Measurements from ENCODE around the gene SCD5. TPM values are rescaled to one million over a fixed set of nuclear protein-coding genes. Genes with fewer than 3 reads are reported as not detected.
"Not testable (repeated sequence)": the region's sequence is repeated elsewhere in the genome, so short reads cannot be mapped to it uniquely, and the experiment has no call there.

The SCD5 gene
- 10 to 100 TPM; 35.5 to 41.9 (median 38.5) TPM for polyA plus RNA-seq (ENCODE audit: insufficient read depth in 1 of 5, insufficient read length in 5 of 5, low replicate concordance in 1 of 5)
- long read RNA-seq, donor 1, transcript SCD5-202 (5 exons, 3,101 nt) = major isoform, 16 of 16 reads
- long read RNA-seq, donor 1, partial matches to known transcripts = 0 of 16 reads
- long read RNA-seq, donor 1, other reads (novel, unspliced or antisense) = 0 of 16 reads
- long read RNA-seq, donor 2, transcript SCD5-202 (5 exons, 3,101 nt) = major isoform, 11 of 11 reads
- long read RNA-seq, donor 2, partial matches to known transcripts = 0 of 11 reads
- long read RNA-seq, donor 2, other reads (novel, unspliced or antisense) = 0 of 11 reads
- long read RNA-seq, donor 3, transcript SCD5-202 (5 exons, 3,101 nt) = major isoform, 11 of 52 reads
- long read RNA-seq, donor 3, partial matches to known transcripts = 41 of 52 reads
- long read RNA-seq, donor 3, other reads (novel, unspliced or antisense) = 0 of 52 reads
- long read RNA-seq, donor 4, transcript SCD5-202 (5 exons, 3,101 nt) = major isoform, 7 of 7 reads
- long read RNA-seq, donor 4, partial matches to known transcripts = 0 of 7 reads
- long read RNA-seq, donor 4, other reads (novel, unspliced or antisense) = 0 of 7 reads
- long read RNA-seq, donor 5, transcript SCD5-202 (5 exons, 3,101 nt) = major isoform, 10 of 10 reads
- long read RNA-seq, donor 5, partial matches to known transcripts = 0 of 10 reads
- long read RNA-seq, donor 5, other reads (novel, unspliced or antisense) = 0 of 10 reads
- long read RNA-seq, donor 6, transcript SCD5-202 (5 exons, 3,101 nt) = major isoform, 12 of 12 reads
- long read RNA-seq, donor 6, partial matches to known transcripts = 0 of 12 reads
- long read RNA-seq, donor 6, other reads (novel, unspliced or antisense) = 0 of 12 reads
- long read RNA-seq, donor 7, transcript SCD5-202 (5 exons, 3,101 nt) = major isoform, 16 of 16 reads
- long read RNA-seq, donor 7, partial matches to known transcripts = 0 of 16 reads
- long read RNA-seq, donor 7, other reads (novel, unspliced or antisense) = 0 of 16 reads
- long read RNA-seq, donor 8, transcript SCD5-202 (5 exons, 3,101 nt) = major isoform, 7 of 7 reads
- long read RNA-seq, donor 8, partial matches to known transcripts = 0 of 7 reads
- long read RNA-seq, donor 8, other reads (novel, unspliced or antisense) = 0 of 7 reads

DNA sequence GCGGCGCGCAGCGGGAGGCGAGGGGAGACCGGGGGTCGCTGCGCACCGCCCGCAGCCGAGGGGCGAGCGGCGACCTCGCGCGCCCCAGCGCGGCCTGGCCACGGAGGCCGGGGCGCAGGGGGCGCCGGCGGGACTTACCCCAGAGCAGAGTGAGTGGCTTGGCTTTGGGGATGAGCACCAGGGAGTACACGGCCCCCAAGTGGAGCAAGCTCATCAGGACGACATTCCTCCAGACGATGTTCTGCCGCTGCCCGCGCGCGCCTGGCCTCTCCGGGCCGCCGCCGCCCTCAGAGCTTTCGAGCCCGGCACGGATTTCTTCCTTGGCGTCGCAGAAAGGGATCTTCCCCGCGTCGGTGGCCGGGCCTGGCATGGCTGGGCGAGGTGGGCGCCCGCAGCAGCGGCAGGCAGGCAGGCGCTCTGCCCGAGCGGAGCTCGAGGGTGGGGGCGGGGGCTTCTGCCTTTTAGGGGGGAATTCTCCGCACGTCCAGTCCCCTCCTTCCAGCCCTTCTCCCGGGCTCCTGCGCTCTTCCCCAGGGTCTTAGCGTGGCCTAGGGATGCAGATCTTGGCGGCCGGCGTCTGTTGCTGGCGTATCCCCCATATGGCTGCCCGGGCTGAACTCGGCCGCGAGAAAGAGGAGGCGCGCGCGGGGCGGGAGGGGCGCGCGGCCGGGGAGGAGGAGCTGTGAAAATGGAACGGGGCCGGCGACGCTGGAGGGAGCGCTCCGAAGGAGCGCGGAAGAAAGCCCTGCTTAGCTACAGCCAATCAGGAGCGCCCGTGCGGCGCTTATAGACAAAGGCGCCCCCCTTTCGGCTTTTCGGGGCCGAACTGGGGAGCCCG is at the start of gene SCD5:
SCD5 (minus strand) TSS at position 629 of the 838 bp plus-strand sequence; CDS start at position 370, 259 bp downstream.
- peak; percentile 88 to 91 for DNase-seq

- no peak for DNase-seq
These were observed 44.0 kb upstream of the SCD5 start for GRCh38 chr4:82842593-82842992.

GRCh38 chr4:82839624-82840023 is 41.0 kb upstream of the SCD5 start:
- no peak for DNase-seq

GRCh38 chr4:82833696-82834313 is 35.2 kb upstream of the SCD5 start:
- no peak for DNase-seq

DNA sequence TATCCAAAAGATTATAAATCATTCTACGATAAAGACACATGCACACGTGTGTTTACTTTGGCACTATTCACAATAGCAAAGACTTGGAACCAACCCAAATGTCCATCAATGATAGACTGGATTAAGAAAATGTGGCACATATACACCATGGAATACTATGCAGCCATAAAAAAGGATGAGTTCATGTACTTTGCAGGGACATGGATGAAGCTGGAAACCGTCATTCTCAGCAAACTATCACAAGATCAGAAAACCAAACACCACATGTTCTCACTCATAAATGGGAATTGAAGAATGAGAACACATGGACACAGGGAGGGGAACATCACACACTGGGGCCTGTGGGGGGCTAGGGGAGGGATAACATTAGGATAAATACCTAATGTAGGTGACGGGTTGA is 34.5 kb upstream of the SCD5 start:
- DNase-seq = not testable (repeated sequence)

DNA sequence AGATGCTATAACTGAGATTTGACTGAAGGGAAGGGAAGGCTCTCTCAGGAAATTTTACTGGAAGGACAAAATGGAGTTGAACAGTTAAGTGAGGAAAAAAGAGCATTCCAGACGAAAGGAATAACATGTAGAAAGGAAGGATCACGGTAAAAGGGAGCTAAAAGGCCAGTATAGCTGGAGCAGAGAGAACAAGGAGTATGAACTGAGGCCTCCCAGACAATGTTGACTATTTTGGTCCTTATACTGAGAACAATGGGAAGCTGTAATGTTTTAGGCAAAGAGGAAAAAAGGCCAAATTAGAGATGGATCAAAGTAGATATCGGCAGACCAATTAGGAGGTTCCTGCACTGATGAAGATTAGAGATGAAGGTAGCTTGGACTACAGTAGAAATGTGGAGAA is 26.8 kb upstream of the SCD5 start:
- no peak for DNase-seq

DNA sequence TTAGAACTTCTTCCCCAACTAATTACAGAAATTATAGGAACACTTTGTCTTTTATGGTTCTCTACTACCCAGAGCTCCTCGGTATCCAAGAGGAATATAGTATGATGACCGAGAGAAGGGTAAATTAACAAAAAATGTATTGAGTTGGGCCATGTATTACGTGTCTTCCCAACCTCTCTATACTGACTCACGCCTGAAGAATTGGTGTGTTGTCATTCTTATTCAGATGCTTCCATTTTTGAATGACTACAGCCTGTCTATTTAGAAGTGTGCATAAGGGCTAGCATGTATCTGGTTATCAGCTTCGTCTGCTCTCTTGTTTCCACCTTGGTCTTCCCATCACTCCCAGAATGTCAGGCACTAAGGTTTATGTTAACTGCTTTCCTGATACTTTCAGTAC is 24.5 kb upstream of the SCD5 start:
- no peak for DNase-seq

- DNase-seq = no peak
These were observed 22.1 kb upstream of the SCD5 start for GRCh38 chr4:82820689-82821088.

DNA sequence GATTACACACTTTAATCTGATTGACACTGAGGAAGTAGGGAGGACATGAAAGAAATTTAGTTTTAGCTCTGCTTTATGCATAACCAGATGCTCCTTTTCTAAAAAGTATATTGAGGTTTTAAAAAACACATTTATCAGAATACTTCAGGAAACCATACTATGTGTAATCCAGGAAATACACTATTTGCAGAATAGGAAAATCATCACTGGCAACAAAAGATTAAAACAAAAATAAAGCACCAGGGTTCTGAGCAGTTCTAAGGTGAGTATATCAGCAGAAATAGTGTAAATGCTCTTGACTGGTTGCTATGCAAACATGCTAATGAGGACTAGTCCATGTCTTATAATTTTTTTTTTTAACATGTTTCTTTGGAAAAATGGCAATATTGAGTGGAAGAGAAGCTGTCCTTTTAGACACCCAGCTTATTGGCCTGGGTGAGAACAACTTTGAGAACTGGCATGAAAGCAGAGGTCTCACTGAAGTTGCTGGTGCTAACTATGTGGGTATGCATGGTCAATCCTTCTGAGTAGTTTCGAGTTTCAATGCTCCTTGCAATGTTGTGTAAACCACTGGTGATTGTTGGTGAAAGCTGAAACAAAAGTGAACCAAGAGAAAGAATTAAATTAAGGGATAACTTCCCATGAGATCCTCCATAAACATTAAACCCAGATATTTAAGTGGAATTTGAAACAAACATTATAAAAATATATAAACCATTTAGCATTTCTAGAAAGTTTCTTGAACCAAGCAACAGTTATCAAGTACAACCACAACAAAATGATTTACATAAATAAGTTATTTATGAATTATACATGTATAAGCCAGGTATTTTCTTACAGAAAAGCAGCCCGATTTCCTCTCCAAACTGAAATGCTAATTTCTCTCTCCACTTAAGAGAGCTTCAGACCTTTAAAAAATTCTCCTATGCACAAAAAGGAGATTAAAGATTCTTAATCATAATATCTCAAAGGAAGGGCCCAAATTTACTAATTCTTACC is 20.4 kb upstream of the SCD5 start:
- no peak for DNase-seq

DNA sequence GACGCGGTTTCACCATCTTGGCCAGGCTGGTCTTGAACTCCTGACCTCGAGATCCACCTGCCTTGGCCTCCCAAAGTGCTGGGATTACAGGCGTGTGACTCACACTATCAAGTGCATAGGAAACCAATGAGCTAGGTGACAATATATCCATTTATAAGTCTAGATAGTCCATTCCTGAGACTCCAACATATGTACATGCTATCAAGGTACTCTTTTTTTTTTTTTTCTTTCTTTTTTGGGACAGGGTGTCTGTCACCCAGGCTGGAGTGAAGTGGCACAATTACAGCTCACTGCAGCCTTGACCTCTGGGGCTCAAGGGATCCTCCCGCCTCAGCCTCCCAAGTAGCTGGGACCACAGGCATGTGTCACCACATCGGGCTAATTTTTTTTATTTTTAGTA is 18.3 kb upstream of the SCD5 start:
- DNase-seq = not testable (repeated sequence)

- DNase-seq = no peak
These were observed 15.4 kb upstream of the SCD5 start for GRCh38 chr4:82814034-82814433.

- DNase-seq = peak; percentile 47 to 54
These were observed 13.3 kb upstream of the SCD5 start for GRCh38 chr4:82811838-82812341.

GRCh38 chr4:82811392-82811791 is 12.8 kb upstream of the SCD5 start:
- DNase-seq = no peak

DNA sequence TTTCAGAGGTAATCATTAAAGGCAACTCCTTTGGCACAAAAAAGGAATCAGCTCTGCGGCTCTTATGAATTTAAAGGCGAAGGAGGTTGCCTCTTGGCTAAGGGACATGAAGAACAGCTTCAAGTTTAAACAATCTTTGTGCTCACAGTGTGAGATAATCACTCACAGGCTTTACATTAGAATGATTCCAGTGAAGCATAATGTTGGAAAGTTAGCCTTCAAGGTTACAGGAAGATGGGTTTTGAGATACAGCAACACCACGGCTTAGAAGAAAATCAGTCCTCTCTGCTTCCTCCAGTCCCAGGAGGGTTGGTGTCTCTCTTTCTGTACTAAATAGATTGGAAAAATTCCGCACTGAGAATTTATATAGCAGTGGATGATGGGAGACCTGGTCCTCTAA is 11.6 kb upstream of the SCD5 start:
- no peak for DNase-seq

GRCh38 chr4:82809619-82810018 is 11.0 kb upstream of the SCD5 start:
- DNase-seq = no peak

DNA sequence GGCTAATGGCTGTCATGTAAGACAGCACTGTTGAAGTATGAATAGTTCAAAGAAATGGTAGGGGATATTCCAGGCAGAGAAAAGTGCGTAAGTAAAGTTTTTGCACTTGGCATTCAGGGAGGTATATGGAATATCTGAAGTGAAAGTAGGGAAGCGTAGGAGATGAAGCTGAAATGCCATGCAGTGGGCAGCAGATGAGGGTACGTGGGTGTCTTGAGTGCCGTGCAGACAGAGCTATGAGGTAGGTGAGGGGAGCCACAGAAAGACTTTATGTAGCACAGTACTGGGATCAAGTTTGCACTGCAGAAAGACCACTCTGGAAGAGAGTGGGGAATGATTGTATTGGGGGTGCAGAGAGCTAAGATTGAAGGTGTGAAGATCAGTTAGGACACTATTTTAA is 5.2 kb upstream of the SCD5 start:
- no peak for DNase-seq

DNA sequence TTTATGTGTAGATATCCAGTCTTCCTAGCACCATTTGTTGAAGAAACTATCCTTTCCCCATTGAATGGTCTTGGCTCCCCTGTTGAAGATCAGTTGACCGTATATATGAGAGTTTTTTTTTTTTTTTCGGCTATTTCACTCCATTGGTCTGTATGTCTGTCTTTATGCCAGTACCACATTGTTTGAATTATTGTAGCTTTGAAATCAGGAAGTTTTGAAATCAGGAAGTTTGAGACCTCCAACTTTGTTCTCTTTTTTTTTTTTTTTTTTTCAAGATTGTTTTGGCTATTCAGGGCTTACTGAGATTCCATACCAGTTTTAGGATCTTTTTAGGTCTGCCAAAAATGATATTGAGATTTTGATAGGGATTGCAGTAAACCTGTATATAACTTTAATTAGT is 4.3 kb upstream of the SCD5 start:
- no peak for DNase-seq

- DNase-seq = no peak
These were observed 3.4 kb upstream of the SCD5 start for GRCh38 chr4:82801910-82802521.
